Prostate gland (tissue), 2 donors: ENCODE results near the gene TRPM6. TPM values are rescaled to one million over a fixed set of nuclear protein-coding genes. Genes with fewer than 3 reads are reported as not detected.

Experiments used
- DNase-seq: peaks from one replicate; pipeline ENCODE4 v3.0.0-alpha.2; 2019; ENCODE audit warnings: low spot score
- H3K27ac ChIP-seq, 2 donors: fragments of 200-600 bp; sonication (generic); 2 replicates each; pipeline ENCODE4 v1.5.1; 2017 to 2019
- H3K27me3 ChIP-seq: fragments of 200-600 bp; sonication (generic); replicated peaks from 2 replicates; pipeline ENCODE4 v1.5.1; 2019; ENCODE audit not compliant: insufficient read depth
- H3K36me3 ChIP-seq, 2 donors: fragments of 200-600 bp; sonication (generic); 1 replicate in 1 of 2; 2 replicates in 1 of 2; pipeline versions ENCODE4 v1.5.1 to v1.8.1; 2017 to 2019
- H3K4me1 ChIP-seq: fragments of 200-600 bp; sonication (generic); replicated peaks from 2 replicates; pipeline ENCODE4 v1.5.1; 2019
- H3K4me3 ChIP-seq, 2 donors: fragments of 200-600 bp; sonication (generic); 2 replicates each; pipeline ENCODE4 v1.5.1; 2017 to 2019
- H3K9me3 ChIP-seq: fragments of 200-600 bp; sonication (generic); 2 replicates; pipeline ENCODE4 v1.5.1; 2017
- CTCF ChIP-seq, 4 experiments: fragments of 200-600 bp in 2 of 4; fragments of 450-650 bp in 2 of 4; sonication (generic) in 2 of 4; IDR thresholded peaks; 1 replicate in 3 of 4; 2 replicates in 1 of 4; pipeline ENCODE4 v1.5.1; 2016 to 2019; ENCODE audit warnings: antibody characterized with exemption in 4 of 4, mild to moderate bottlenecking in 2 of 4, moderate library complexity in 2 of 4
- POLR2A ChIP-seq: fragments of 450-650 bp; IDR thresholded peaks from one replicate; pipeline ENCODE4 v1.6.1; 2016; ENCODE audit warnings: antibody characterized with exemption, mild to moderate bottlenecking
- POLR2AphosphoS5 ChIP-seq: sonication (generic); formaldehyde crosslinking; IDR thresholded peaks from one replicate; pipeline ENCODE4 v1.6.1; 2017; ENCODE audit warnings: antibody characterized with exemption
- whole genome bisulfite sequencing: methylation state at CpG from one replicate; pipeline ENCODE4 v1.1.5; 2018; 5-methylcytosine and 5-hydroxymethylcytosine counted together
- intact Hi-C: fragments of 100-400 bp; cut with DNase I; formaldehyde crosslinking; loops from one replicate; pipeline ENCODE4 v1.14.2; 2022
- total RNA-seq, 2 donors: library from RNA; depleted of rRNA; stranded (reverse); fragments of >200 nt; gene quantifications; one replicate each; pipeline ENCODE4 v1.1.0, GENCODE V29; 2016

Gene TRPM6
- total RNA-seq, 2 donors from 2014 or later = 0.36 to 4.7 TPM

GRCh38 chr9:74742792-74743730, 144.7 kb downstream of the TRPM6 start:
- TF ChIP-seq POLR2A = no peak
- peak; percentile 29 to 56 (median 40) for TF ChIP-seq CTCF (IDR thresholded peaks at IDR 0.05)
- H3K4me1 ChIP-seq = no peaks in the 10 kb centered on the region
- H3K4me3 ChIP-seq = no peak overlapping the region
- intact Hi-C loops = no loop called here
- DNase-seq = no peak
- H3K27ac ChIP-seq = no peak overlapping the region
- H3K9me3 ChIP-seq = no peaks in the 10 kb centered on the region
- no peaks in the 10 kb centered on the region for H3K27me3 ChIP-seq
- H3K36me3 ChIP-seq = no peaks in the 10 kb centered on the region
- 11% methylated on average over 8 of the region's 8 CpGs for WGBS

GRCh38 chr9:74742191-74742790, 145.4 kb downstream of the TRPM6 start:
- DNase-seq = no peak
- no peak overlapping the region for H3K27ac ChIP-seq
- no peaks in the 10 kb centered on the region for H3K4me1 ChIP-seq
- 92% methylated on average over 1 of the region's 1 CpG for WGBS
- TF ChIP-seq CTCF (IDR thresholded peaks at IDR 0.05) (no peak), POLR2AphosphoS5 (no peak), POLR2A (no peak)
- intact Hi-C loops = no loop called here
- no peaks in the 10 kb centered on the region for H3K36me3 ChIP-seq
- H3K4me3 ChIP-seq = no peak overlapping the region
- H3K27me3 ChIP-seq = no peaks in the 10 kb centered on the region
- no peaks in the 10 kb centered on the region for H3K9me3 ChIP-seq

GRCh38 chr9:74736646-74737045, 151.1 kb downstream of the TRPM6 start:
- Histone ChIP-seq H3K4me1 (no peaks in the 10 kb centered on the region), H3K4me3 (no peak overlapping the region), H3K36me3 (no peaks in the 10 kb centered on the region), H3K27ac (no peak overlapping the region), H3K9me3 (no peaks in the 10 kb centered on the region), H3K27me3 (no peaks in the 10 kb centered on the region)
- no peak for TF ChIP-seq CTCF (IDR thresholded peaks at IDR 0.05)
- TF ChIP-seq POLR2A = no peak
- no peak for TF ChIP-seq POLR2AphosphoS5
- 83% methylated on average over 4 of the region's 4 CpGs for WGBS
- intact Hi-C loops = no loop called here
- DNase-seq = no peak

- intact Hi-C loops = no loop called here
- no peaks in the 10 kb centered on the region for H3K4me1 ChIP-seq
- no peak for DNase-seq
- no peak overlapping the region for H3K4me3 ChIP-seq
- WGBS = 88% methylated on average over 4 of the region's 4 CpGs
- no peaks in the 10 kb centered on the region for H3K36me3 ChIP-seq
- no peaks in the 10 kb centered on the region for H3K27me3 ChIP-seq
- no peak overlapping the region for H3K27ac ChIP-seq
- TF ChIP-seq CTCF (IDR thresholded peaks at IDR 0.05) = no peak
- no peak for TF ChIP-seq POLR2AphosphoS5
- no peak for TF ChIP-seq POLR2A
- H3K9me3 ChIP-seq = no peaks in the 10 kb centered on the region
Observed at GRCh38 chr9:74735761-74736160, 152.0 kb downstream of the TRPM6 start.
